ENCODE measurements around the gene TAGLN3.

Gene TAGLN3

GRCh38 chr3:112030901-112031300, 32.2 kb downstream of the TAGLN3 start:
- TF ChIP-seq CTCF (IDR thresholded peaks at IDR 0.05) = no peak

GRCh38 chr3:112032098-112032731, 33.5 kb downstream of the TAGLN3 start:
- no peak for TF ChIP-seq CTCF (IDR thresholded peaks at IDR 0.05)

GRCh38 chr3:112034436-112034835, 35.7 kb downstream of the TAGLN3 start, which contains the start of gene TMPRSS7:
TMPRSS7 (plus strand) TSS chr3:112034736; CDS start chr3:112034846, 110 bp downstream.
- no peak for TF ChIP-seq CTCF (IDR thresholded peaks at IDR 0.05)

- no peak for TF ChIP-seq CTCF (IDR thresholded peaks at IDR 0.05)
Observed at GRCh38 chr3:112035241-112035640, 36.5 kb downstream of the TAGLN3 start.

GRCh38 chr3:112038863-112039262, 40.1 kb downstream of the TAGLN3 start:
- no peak for TF ChIP-seq CTCF (IDR thresholded peaks at IDR 0.05)

GRCh38 chr3:112041321-112041720, 42.6 kb downstream of the TAGLN3 start:
- no peak for TF ChIP-seq CTCF (IDR thresholded peaks at IDR 0.05)

- no peak for TF ChIP-seq CTCF (IDR thresholded peaks at IDR 0.05)
Observed at GRCh38 chr3:112042842-112043280, 44.1 kb downstream of the TAGLN3 start.

Data from LNCAP (cell line).